DMS79 (cell line): ENCODE data around the gene TLE3.

Experiments used
- DNase-seq: peaks from one replicate; lab custom pipeline; 2025; lab: John Stamatoyannopoulos, UW

The TLE3 gene

DNA sequence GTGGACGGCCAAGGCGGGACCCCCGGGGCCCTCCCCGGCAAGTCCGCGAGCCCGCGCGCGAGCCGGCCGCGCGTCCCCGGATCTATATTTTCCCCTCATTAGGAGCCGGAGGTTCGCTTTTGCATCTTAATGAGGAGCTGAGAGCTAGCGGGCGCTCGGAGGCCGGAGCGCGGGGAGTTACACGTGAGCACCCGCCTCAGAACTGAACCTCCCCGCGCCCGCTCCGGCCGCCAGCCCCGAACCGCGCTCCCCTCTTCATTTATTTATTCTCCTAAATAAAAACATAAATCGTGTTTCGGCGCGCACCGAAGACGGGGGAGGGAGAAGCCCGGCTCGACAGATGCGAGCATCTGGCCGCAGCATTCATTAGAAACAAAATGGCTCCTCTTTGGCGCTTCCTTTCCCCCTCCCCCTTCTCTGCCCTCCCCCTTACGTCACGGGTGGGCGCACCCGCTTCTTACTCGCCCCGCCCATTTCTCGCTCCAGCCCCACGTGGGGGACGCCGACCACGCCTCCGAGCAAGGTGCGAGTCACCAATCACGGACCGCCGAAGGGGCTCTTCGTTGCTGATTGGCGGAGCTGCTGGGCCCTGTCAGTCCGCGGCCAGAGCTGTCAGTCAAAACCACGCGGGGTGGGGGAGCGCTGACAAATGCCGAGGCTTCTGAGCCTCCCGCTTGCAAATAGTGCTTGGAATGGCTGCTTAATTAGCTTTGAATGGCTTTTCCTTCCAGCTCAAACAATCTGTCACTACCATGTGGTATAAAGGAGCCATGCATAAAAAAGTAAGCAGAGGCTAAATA, 1.6 kb upstream of the TLE3 start:
- DNase-seq = peak; percentile 88

DNA sequence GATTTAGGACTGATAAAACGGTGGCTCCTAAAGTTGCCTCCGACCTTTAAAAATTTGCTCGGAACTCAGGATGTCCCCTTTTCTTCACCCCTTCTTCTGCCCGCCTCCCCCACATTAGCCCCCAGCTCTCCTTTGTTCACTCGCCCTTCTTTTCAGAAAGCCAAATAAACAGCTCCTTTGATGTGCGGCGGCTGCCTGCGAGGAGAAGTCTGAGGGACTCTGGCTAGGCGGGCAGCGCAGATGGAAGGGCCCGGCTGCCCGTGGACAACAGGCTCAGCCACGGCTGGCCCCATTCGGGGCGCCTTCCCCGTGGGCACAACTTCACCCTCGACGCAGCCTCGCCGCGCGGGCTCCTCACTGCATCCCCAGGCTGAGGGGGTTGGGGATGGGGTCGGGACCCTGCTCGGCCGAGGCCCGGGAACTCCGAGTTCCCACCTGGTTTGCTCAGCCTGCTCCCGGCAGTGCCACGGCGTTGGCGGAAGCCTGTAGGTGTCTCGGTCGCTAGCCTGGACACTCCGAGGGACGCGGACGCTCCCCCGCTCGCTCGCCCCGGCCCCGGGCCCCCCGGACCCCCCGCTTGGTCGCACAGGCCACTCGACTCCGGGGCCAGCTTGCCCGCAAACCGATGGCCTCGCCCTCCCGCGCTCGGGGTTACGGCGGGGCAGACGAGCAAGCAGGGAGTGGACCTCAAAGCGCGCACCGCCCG, 897 bp upstream of the TLE3 start:
- no peak for DNase-seq

DNA sequence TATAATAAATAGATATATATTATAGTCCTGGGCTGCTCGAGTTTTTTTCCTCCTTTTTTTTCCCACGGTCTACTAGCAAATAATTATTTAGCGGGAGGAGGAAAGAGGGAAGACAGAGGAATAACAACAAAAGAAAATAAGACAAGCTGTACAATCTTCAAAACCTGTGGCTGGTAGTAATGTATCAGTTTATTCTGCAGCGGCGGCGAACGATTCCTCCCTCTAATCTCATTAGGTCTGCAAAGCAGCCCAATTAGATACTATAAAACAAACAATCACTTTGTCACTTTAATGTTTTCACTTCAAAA, 390 bp upstream of the TLE3 start:
- no peak for DNase-seq

- no peak for DNase-seq
Observed at GRCh38 chr15:70097063-70097320, 725 bp downstream of the TLE3 start.

DNA sequence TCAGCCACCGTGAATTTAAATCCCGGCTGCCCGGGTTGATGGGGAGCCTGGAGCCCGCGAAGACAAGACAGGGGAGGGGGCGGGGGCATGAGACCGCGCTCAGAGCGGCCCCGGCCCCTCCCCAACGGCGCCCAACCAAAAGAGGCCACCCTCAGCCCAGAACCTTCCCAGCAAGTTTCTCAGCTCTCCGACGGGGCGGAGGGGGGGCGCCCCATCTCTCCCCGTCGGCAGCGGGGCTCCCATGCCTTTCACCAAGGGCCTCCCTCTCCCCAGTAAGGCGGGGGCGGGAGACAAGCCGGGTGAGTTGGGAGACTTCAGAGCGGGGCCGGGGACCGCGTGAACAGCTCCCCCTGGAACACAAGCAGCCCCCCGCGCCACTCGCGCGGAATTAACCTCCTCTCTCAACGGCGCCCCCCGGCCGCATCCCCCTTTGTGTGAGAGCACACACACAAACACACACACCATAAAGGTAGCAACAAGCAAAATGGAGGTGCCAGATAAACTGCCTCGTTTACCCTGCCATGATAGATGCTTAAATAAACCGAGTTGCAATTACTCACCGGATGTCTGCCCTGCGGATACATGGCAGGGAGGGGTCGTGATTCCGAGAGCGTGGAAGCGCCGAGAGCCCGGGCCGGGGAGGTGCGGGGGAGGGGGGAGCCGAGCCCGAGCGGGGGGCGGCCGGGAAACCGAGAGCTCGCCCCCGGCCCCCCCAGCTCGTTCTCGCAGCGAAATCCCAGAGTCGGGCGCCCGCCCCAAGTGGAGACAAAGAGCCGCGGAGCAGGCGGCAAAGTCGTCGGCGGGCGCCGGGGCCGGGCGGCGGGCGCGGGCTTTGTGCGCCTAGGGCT, 1.3 kb downstream of the TLE3 start:
- DNase-seq = no peak

GRCh38 chr15:70095408-70096214, 2.1 kb downstream of the TLE3 start:
- no peak for DNase-seq

DNA sequence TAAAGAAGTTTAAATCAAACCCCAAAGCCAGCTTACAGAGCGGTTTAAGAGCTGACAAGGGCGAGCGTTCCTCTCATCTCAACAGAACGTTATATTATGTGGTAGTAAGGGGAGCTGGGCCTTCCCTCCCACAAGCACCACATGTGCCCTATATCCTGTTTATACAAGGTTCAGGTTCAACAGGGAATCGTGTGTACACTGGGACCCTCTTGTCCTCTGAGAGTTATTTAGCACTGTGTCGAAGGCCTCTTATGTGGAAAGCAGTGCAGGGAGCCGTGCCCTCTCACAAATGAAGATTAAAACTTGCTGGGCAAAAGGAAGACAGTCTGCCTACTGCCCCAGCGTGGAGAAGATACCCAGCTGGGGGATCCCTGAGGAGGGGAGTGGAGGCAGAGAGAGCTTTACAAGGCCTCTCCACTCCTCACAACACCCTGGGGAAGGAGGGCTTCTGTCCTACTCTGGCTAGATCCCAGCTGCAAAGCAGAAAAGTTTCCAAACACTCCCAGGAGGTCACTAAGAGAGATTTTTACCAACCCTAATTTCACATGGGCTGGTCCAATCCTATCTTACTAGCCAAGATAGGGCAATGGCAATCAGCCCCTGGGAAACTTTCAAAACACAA, 2.9 kb downstream of the TLE3 start:
- DNase-seq = peak; percentile 31

DNA sequence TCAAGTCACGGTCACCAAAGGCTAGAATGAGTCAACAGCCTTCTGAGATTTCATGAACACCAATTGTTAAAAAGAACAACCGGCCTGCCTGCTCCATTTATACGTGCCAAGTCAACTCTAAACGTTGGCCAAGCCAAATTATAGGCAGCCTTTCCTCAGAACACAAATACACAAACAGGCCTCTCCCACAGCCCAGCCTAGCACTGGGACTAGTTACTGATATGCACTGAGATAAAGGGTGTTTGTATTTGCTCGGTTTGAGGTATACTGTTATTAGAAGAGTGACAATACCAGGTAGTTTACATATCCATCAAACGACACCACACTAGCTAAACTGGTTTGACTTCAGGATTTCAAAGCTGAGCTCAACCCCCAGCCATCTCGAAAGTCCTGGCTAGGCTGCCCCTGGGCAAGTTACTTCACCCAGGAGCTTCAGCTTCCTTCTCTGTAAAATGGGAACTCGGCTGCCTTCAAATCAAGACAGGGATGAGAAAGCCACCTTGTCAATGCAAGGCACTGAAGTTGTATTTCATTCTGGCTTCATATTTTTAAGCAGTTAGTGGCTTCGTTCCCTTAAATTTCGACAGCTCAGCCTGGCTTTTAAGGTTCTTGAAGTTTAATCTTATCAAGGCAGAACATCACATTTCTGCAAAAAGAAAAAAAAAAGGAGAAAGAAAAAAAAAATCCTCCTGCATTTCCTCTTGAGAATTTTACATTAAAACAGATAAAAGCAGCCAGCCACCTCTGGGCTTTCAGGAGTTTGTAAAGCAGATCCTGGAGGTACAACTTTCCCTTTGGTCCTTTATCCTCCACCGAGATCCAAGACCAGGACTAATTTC, 4.0 kb downstream of the TLE3 start:
- DNase-seq = no peak

GRCh38 chr15:70093070-70093469, 4.6 kb downstream of the TLE3 start:
- DNase-seq = no peak

- no peak for DNase-seq
Observed at GRCh38 chr15:70092464-70093027, 5.2 kb downstream of the TLE3 start.

GRCh38 chr15:70091726-70092463, 5.8 kb downstream of the TLE3 start:
- peak; percentile 71 for DNase-seq

DNA sequence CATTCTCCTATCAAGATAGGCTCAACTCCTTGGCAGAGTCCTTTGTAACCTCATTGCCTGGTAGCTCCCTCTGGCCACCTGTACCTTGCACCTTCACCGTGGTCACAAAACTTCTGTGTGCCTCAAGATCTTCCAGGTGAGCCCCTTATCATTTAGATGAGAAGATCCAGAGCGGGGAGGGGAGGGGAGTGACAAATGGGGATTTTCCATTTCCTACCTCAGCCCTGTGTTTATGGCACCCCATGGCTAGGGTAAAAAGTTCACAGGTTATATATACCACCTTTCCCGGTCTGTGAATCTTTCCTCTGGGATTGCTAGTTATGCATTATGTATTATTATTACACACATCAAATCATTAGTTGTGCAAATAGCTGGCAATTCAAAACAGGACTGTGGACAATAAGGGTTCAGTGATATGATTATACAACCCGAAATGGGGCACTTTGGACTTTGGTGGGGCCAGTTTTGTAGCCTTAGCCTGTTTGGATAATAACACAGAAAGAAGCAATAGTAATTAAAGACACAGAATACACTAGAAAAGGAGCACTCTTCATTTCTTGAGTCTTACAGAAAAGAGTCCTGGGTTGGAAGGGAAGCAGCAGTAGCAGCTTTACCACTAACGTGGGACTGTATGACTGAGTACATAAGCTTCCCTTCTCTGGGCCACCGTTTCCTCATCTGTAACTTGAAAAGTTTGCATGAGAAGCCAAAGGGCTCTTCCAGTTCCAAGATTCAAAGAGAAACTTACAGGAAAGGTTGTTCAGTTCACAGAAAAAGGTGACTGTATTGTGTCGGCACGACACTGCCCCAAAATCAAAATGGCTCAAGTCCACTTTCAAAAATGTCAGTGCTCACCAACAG, 7.1 kb downstream of the TLE3 start:
- no peak for DNase-seq

DNA sequence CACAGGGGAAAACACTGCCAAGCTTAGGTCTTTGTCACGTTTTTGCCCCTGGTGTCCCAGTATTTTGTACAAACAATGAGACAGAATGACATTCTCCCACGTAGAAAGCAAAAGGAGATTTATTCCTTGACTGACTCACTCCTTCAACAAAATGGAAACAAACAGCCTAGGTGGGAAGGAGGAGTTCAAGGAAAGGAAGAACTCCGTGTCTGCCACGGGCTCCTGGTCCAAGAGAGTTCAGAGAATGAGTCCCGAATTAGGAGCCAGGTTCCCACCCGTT, 8.1 kb downstream of the TLE3 start:
- DNase-seq = no peak

DNA sequence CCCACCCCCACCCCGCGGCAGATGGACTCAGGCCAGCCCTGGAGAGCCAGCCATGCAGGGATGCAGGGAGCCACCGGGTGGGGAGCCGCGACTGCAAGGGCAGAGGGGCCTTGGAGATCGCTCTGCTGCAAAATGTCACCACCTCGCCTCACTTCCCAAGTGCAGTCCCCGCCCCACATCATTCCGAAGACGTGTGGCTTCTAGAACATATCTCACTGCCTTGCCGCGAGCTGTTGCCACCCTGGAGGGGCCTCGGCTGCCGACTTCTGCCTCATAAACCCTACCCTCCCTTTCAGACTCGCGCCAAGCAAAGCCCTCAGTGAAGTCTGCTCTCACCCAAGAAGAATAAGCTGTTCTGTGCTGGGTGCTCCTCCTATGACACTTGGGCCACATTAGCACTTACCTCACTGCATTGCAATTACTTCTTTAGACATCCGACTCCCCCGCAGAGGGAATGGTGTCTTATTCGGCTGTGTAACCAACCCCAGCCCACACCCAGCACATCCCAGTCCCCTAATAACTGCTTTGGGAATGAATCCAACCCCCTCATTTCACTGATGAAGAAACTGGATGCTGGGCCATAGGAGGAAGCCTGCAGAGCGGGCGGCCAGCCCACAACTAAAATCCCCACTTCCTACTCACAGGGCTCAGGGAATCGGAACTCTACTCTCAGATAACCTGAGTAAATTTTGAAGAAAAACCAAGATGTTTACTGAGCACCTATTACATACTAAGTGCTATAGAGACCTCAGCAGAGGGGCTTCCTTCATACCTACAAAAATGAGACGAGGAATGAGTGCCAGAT, 8.6 kb downstream of the TLE3 start:
- DNase-seq = peak; percentile 9

DNA sequence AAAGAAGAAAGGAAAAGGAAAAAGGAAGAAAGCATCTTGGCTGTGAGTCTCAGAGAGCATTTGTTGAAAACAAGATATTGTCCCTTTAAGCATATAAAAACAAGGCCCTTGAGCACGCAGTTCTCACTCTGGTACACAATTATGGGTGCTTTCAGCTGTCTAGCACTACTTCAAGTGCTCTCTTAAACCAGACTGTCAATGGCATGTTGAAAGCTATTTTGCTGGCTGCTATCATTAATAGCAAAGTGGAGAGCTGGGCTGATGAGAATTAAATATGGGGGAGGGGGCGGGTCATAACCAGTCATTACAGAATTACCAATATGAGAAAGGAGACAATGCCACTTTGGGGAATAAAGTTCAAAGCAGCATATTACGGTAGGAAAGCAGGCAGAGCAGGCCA, 9.3 kb downstream of the TLE3 start:
- peak; percentile 69 for DNase-seq

- DNase-seq = no peak
Observed at GRCh38 chr15:70087708-70088352, 9.9 kb downstream of the TLE3 start.

DNA sequence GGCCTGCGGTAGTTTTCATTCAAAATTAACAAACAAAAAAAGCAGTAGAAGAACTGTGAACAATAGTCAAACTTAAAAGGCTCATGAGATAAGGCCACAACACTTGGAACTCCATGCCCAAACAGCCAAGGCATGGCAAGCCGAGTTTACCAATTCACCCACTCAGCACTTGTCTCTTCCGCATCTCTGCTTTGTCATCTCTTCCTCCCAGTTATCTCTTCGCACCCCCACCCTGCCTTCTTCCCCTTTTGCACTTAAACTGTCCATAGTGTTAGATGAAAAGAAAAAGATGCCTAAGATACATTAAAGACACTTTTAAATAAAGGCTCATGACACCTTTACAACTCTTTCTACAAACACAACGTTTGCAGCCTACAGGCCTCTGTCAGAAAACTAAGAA, 11.1 kb downstream of the TLE3 start:
- DNase-seq = no peak

DNA sequence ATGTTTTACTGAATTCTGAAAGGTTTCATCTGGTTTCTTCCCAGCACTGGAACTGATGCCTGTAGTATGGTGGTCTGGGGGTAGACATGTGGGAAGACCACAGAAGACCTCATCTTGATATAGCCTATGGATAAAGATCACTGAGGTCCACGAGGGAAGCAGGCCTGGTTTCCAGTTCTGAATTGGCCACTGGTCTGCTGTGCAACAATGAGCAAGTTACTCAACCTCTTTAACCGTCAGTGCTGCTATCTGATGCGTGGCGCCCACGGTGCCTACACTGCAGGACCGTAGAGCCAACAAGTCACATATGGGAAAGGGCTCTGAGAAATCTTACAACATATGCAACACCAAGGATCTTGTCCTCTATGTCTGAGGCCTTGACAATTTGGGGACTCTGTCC, 13.3 kb downstream of the TLE3 start:
- no peak for DNase-seq
